Right lobe of liver (tissue), 6 donors: Measurements from ENCODE around the gene EXD3. TPM values are rescaled to one million over a fixed set of nuclear protein-coding genes. Genes with fewer than 3 reads are reported as not detected.
A peak's percentile ranks its signal among the peaks of the same experiment; 100 is the strongest.

Source experiments
- ATAC-seq, 4 donors: fragments of 200-7000 bp; cut with Tn5 transposase; one replicate each; pipeline ENCODE4 v1.9.1; 2020; ENCODE audit warnings: mild to moderate bottlenecking in 4 of 4, moderate library complexity in 4 of 4
- DNase-seq, 3 donors: peaks; one replicate each; pipeline ENCODE4 v3.0.0-alpha.2; 2020
- H3K27ac ChIP-seq, 3 donors: fragments of 200-600 bp; one replicate each; pipeline ENCODE4 v1.8.0; 2022
- H3K27me3 ChIP-seq, 2 donors: fragments of 200-600 bp; one replicate each; pipeline ENCODE4 v1.8.0; 2022
- H3K36me3 ChIP-seq, 4 donors: fragments of 200-600 bp; sonication (generic) in 1 of 4; one replicate each; pipeline versions ENCODE4 v1.5.1 to v1.8.0; 2017 to 2022; ENCODE audit warnings: control low read depth in 1 of 4
- H3K4me1 ChIP-seq, 4 donors: fragments of 200-600 bp; sonication (generic) in 1 of 4; one replicate each; pipeline versions ENCODE4 v1.5.1 to v1.8.0; 2017 to 2022; ENCODE audit warnings: control low read depth in 1 of 4
- H3K4me3 ChIP-seq, 3 donors: fragments of 200-600 bp; one replicate each; pipeline ENCODE4 v1.8.0; 2022
- H3K9me3 ChIP-seq, 4 donors: fragments of 200-600 bp; sonication (generic) in 1 of 4; one replicate each; pipeline versions ENCODE4 v1.5.1 to v1.8.0; 2017 to 2022; ENCODE audit warnings: control low read depth in 1 of 4
- POLR2A ChIP-seq: fragments of 450-650 bp; IDR thresholded peaks from one replicate; pipeline ENCODE4 v1.6.1; 2017; ENCODE audit warnings: antibody characterized with exemption, mild to moderate bottlenecking
- WGBS: methylation state at CpG from one replicate; pipeline ENCODE4 v1.1.6; 2018; ENCODE audit warnings: low coverage, low lambda C conversion rate; ENCODE audit not compliant: insufficient coverage; ENCODE audit errors: missing lambda C conversion rate; 5-methylcytosine and 5-hydroxymethylcytosine counted together
- intact Hi-C, 2 donors: fragments of 100-400 bp; cut with DNase I; formaldehyde crosslinking; loops; one replicate each; pipeline versions ENCODE4 v1.11.2 to v1.14.1; 2022
- total RNA-seq, 6 experiments: library from RNA; depleted of rRNA in 2 of 6; stranded (reverse); fragments of >200 nt in 2 of 6; fragmentation: NEBNext Ultra II Directional in 3 of 6; extraction: Animal tissue kit (Norgen Biotek cat#: 25700) in 3 of 6; gene quantifications; one replicate each; pipeline versions ENCODE4 v1.1.0 to v1.2.4, GENCODE V29; 2016 to 2023
- TF ChIP-seq, protein P1 (sequence below), 4 donors: fragments of 200-600 bp in 3 of 4; fragments of 450-650 bp in 1 of 4; IDR thresholded peaks; one replicate each; pipeline versions ENCODE4 v1.5.1 to v1.8.0; 2016 to 2022; ENCODE audit warnings: antibody characterized with exemption in 4 of 4, mild to moderate bottlenecking in 2 of 4
- donor health status: DM: no; HTN: yes; CAD: no.
- donor health status: DM: no; HTN: no; CAD: no.
- donor health status: DM: no; HTN: no; CAD: no.
- donor health status: DM: no; HTN: yes; CAD: no.
- donor health status: DM: no; HTN: yes; CAD: no.

The EXD3 gene
- total RNA-seq, 6 experiments from 2014 or later = 3.3 to 14.4 (median 10.6) TPM

DNA sequence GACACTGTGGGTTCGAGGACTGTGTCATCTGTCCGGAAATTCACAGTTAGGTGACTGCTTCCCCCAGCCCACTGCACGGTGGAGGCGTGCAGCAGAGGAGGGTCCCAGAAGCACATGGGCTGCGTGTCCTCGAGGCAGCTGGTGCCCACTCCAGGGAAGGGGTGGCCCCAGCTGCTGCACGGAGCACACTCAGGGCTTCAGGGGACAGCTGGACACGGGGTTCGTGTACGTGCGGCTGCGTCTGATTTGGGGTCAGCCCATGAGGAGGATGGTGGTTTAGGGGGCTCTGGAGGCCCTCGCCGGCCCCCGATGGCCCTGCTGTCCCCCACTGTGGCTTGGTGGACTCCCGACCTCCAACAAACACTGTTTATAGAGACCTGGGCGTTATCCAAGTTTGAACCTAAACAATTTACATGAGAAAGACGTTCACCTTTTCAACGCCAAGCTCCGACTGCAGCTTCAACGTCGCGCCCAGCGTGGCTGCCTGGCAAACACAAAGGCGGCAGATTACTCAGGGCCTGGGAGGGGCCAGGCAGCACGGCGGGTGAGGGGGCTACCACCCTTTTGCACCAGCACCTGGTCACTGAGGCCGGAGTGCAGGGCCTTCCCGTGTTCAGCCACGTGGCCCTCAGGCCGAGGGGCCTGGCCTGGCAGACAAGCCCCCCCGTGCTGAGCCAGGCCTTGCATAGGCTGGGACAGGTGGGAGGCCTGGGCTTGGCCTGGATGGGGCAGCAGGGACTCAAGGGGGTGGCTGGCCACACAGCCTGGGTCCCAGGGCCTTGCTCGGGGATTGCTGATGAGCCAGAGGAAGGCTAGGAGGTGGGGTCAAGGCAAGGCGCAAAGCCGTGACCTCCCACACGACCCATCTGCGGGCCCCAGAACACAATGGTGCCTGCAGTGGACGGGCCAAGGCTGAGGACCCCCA is 55.2 kb downstream of the EXD3 start:
- TF ChIP-seq POLR2A = no peak
- TF ChIP-seq, protein P1, sequence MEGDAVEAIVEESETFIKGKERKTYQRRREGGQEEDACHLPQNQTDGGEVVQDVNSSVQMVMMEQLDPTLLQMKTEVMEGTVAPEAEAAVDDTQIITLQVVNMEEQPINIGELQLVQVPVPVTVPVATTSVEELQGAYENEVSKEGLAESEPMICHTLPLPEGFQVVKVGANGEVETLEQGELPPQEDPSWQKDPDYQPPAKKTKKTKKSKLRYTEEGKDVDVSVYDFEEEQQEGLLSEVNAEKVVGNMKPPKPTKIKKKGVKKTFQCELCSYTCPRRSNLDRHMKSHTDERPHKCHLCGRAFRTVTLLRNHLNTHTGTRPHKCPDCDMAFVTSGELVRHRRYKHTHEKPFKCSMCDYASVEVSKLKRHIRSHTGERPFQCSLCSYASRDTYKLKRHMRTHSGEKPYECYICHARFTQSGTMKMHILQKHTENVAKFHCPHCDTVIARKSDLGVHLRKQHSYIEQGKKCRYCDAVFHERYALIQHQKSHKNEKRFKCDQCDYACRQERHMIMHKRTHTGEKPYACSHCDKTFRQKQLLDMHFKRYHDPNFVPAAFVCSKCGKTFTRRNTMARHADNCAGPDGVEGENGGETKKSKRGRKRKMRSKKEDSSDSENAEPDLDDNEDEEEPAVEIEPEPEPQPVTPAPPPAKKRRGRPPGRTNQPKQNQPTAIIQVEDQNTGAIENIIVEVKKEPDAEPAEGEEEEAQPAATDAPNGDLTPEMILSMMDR (IDR thresholded peaks at IDR 0.05) = no peak
- intact Hi-C loops = no loop called here
- Histone ChIP-seq H3K4me1 (no peaks in the 10 kb centered on the region), H3K4me3 (no peak overlapping the region), H3K27me3 (no peaks in the 10 kb centered on the region), H3K9me3 (no peaks in the 10 kb centered on the region), H3K36me3 (no peaks in the 10 kb centered on the region), H3K27ac (no peak overlapping the region)
- ATAC-seq (no peak), DNase-seq (peak in 1 of 3 donors; percentile 45)
- WGBS = 81% methylated on average over 8 of the region's 38 CpGs

DNA sequence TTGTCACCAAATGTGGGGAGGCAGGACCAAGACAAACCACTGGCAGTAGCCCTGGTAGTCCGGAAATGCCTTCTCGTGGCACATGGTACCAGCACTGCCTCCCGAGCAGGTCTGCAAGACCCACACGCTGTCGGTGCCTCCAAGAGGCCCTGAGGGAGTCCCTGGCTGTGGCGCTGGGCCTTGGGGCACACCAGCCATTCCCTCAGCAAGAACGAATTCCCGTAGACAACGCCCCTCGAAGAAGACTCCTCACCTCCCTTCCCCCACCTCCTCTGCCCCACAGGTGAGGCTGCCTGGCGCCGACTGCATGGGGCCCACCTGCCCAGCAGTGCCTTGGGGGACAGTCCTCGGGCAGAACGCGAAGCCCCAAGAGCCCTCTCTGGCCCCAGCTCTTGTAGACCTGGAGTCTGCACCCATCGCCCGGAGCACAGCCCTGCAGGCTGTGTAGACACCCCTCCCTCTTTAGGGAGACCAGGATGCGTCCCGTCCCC is 56.0 kb downstream of the EXD3 start:
- Histone ChIP-seq H3K36me3 (no peaks in the 10 kb centered on the region), H3K27me3 (no peaks in the 10 kb centered on the region), H3K4me3 (no peak overlapping the region), H3K9me3 (no peaks in the 10 kb centered on the region), H3K27ac (no peak overlapping the region), H3K4me1 (no peaks in the 10 kb centered on the region)
- intact Hi-C loops = no loop called here
- WGBS = no CpG with 5 or more reads among the region's 19 CpGs
- ATAC-seq = no peak
- peak in 1 of 3 donors; percentile 38 for DNase-seq
- no peak for TF ChIP-seq POLR2A

DNA sequence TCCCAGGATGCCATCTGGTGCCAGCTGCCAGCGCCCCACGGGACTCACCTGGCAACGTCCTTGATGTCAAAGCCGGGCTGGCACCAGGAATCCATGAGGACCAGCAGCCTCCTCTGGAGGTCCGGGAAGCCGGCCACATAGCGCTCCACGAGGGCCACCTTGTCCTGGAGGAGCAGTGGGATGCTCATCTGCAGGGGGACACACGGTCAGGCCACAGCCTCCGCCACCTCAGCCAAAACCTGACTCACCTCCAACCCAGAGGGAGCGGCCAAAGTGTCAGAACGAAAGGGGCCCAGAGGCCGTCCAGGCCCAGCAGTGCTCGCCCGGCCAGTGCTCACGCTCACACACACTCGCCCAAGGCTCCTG is 56.5 kb downstream of the EXD3 start:
- ATAC-seq = no peak
- Histone ChIP-seq H3K36me3 (no peaks in the 10 kb centered on the region), H3K4me3 (no peak overlapping the region), H3K9me3 (no peaks in the 10 kb centered on the region), H3K27ac (no peak overlapping the region), H3K4me1 (no peaks in the 10 kb centered on the region), H3K27me3 (no peaks in the 10 kb centered on the region)
- WGBS = 100% methylated on average over 2 of the region's 17 CpGs
- TF ChIP-seq, protein P1 (IDR thresholded peaks at IDR 0.05) = no peak
- no peak for TF ChIP-seq POLR2A
- DNase-seq = peak in 1 of 3 donors; percentile 39
- intact Hi-C loops = no loop called here

DNA sequence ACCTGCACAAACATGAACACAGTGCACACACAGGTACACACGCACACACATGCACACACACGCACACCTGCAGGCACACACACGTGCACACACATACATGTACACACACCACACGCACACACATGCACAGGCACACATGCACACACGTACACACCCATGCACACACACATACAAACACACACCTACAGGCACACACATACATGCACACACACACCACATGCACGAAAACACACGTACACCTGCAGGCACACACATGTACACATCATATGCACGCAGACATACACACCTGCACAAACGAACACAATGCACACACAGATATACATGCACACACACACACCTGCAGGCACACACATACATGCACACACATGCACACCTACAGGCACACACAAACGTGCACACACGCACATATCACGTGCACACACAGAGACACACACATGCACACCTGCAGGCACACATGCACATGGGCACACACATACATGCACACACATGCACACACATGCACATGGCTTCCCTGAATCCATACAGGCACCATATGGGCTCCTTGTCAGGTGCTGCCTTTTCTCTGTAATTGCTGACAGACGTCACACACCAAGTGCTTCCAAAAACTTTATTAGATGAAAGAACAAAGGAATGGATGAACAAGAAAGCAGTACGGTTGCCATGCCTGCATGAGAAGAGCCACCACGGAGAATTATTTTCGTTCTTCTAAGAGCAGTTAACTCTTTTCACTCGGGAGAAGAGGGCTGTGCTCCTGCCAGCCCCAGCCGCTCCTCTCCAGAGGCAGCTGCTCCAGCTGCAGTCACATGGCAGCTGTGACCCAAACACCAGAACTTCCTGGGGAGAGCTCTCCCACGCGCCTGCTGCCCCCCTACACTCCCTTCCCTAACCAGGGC is 57.2 kb downstream of the EXD3 start:
- intact Hi-C loops = no loop called here
- Histone ChIP-seq H3K36me3 (no peaks in the 10 kb centered on the region), H3K4me1 (no peaks in the 10 kb centered on the region), H3K27me3 (no peaks in the 10 kb centered on the region), H3K4me3 (no peak overlapping the region), H3K9me3 (no peaks in the 10 kb centered on the region), H3K27ac (no peak overlapping the region)
- 94% methylated on average over 5 of the region's 20 CpGs for WGBS
- DNase-seq (peak in 1 of 3 donors; percentile 29), ATAC-seq (no peak)
- TF ChIP-seq, protein P1 (IDR thresholded peaks at IDR 0.05) = no peak
- no peak for TF ChIP-seq POLR2A
